Activated naive CD8-positive, alpha-beta T cell treated with anti-CD3 and anti-CD28 coated beads, Interleukin-2, amount 10 ng/mL, durations not matched to agents 7 days and 5 days (primary cell): ENCODE results near the gene GEMIN5. TPM values are rescaled to one million over a fixed set of nuclear protein-coding genes. Genes with fewer than 3 reads are reported as not detected.
"Not testable (repeated sequence)": the region's sequence is repeated elsewhere in the genome, so short reads cannot be mapped to it uniquely, and the experiment has no call there.

Experiments used
- ATAC-seq: fragments of 150-1000 bp; cut with Tn5 transposase; one replicate; pipeline ENCODE4 v1.10.0; 2021; ENCODE audit warnings: low read depth, moderate library complexity
- POLR2A ChIA-PET: fragments of 350-600 bp; sonication (Branson Sonifier 250); formaldehyde crosslinking; loops from one replicate; lab custom pipeline; 2021; ENCODE audit warnings: antibody characterized with exemption; lab: Charles Lee
- DNase-seq: peaks from one replicate; pipeline ENCODE4 v3.0.0; 2021
- H3K27ac Mint-ChIP-seq: one replicate; pipeline ENCODE4 v1.8.0; 2022; ENCODE audit warnings: mild to moderate bottlenecking, mixed read lengths
- H3K27me3 Mint-ChIP-seq: one replicate; pipeline ENCODE4 v1.8.0; 2022; ENCODE audit warnings: mild to moderate bottlenecking, moderate library complexity, mixed read lengths
- H3K36me3 Mint-ChIP-seq: one replicate; pipeline ENCODE4 v1.8.0; 2021; ENCODE audit warnings: mild to moderate bottlenecking, mixed read lengths
- H3K4me1 Mint-ChIP-seq: one replicate; pipeline ENCODE4 v1.8.0; 2021; ENCODE audit warnings: mixed read lengths
- H3K4me3 Mint-ChIP-seq: one replicate; pipeline ENCODE4 v1.8.0; 2022; ENCODE audit warnings: mild to moderate bottlenecking, moderate library complexity, mixed read lengths
- H3K9me3 Mint-ChIP-seq: one replicate; pipeline ENCODE4 v1.8.0; 2021; ENCODE audit warnings: mixed read lengths
- total RNA-seq, 2 experiments: library from RNA; stranded (reverse); gene quantifications; one replicate each; pipeline ENCODE4 v1.2.3, GENCODE V29; 2021

The GEMIN5 gene
- total RNA-seq, 2 experiments from 2014 or later, result 13.8 to 15.7 TPM

DNA sequence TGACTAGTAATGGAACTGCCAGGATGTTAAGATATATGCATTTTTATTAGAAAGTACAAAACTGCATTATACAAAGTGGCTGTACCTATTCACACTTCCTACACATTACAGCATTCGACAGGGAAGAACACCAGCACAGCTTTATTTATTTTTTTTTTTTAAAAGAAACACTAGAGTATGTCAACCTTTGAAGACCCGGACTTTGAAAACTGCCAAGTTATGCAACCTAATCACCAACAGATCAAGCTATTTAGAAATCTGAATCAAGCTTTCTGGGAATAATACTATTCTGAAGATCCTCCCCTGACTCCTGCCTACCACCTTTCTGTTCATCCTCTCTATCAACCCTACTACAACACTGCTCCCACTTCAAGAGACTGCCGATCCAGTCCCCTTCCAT lies 4.5 kb downstream of the GEMIN5 start:
- H3K4me1 Mint-ChIP-seq, result peaks cover 16% of the 10 kb centered on the region
- H3K9me3 Mint-ChIP-seq, result no peaks in the 10 kb centered on the region
- POLR2A ChIA-PET, result interaction anchor here (0.8 kb wide), 1 partner anchor 16 kb away, joined by 3 read pairs; no protein-coding TSS in a partner anchor
- H3K27me3 Mint-ChIP-seq, result no peaks in the 10 kb centered on the region
- DNase-seq (no peak), ATAC-seq (no peak)
- no peak overlapping the region for H3K27ac Mint-ChIP-seq
- H3K4me3 Mint-ChIP-seq, result no peak overlapping the region
- H3K36me3 Mint-ChIP-seq, result peaks cover 21% of the 10 kb centered on the region

DNA sequence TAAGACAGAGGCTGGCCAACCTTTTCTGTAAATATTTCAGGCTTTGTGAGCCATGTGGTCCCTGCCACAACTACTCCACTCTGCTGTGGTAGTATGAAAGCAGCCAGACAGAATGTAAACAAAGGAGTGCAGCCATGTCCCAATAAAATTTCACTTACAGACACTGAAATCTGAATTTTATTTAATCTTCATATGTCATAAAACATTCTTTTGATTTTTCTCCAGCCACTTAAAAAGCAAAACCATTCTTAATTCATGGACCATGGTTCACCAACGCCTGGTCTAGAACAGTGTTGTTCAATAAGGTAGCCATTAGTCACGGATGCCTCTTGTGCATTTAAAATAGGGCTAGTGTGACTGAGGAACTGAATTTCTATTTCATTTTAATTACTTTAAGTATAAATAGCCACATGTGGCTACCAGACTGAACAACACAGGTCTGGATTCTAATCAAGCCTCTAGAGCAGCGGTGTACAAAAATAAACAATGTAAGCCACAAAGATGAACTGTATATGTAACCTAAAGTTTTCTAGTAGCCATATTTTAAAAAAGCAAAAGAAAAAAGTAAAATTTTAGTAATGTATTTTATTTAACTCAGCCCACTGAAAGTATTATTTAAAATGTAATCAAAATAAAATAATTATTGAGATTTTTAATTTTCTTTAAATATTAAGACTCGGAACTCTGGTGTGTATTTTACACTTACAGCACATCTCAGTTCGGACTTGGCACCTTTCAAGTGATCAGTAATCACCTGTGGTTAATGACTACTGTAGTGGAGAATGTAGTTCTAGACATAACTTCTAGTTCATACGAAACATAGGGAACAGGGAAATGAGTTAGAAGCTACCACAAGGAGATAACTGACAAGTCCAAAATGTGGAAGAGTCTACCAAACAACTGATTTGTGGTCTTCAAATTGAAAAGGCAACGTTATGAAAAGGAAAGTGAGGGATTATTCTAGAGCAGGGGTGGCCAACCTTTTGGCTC lies 14.3 kb downstream of the GEMIN5 start:
- no peak for ATAC-seq
- peaks cover 19% of the 10 kb centered on the region for H3K36me3 Mint-ChIP-seq

DNA sequence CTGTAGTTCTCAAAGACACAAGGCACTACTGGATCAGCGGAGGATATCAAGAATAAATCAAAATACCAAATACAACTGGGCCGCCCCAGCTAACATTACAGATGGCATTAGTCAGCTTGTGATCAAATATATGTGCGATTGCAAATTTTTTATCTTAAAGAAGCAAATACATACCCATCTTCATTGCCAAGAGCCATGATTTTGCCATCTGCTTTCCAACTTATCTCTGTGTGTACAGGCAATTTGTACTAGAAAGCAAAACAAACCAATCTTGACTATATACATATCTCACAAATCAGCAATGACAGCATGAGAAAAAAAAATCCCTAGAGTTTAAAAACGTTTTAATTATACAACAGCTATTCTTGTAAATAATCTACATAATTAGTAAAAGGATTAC lies 20.3 kb downstream of the GEMIN5 start:
- Mint-ChIP-seq H3K4me1 (peaks cover 2% of the 10 kb centered on the region), H3K27ac (no peak overlapping the region), H3K4me3 (no peak overlapping the region), H3K9me3 (no peaks in the 10 kb centered on the region), H3K36me3 (peaks cover 16% of the 10 kb centered on the region), H3K27me3 (no peaks in the 10 kb centered on the region)
- ATAC-seq, result no peak
- POLR2A ChIA-PET, result interaction anchor here (1.1 kb wide), 1 partner anchor 16 kb away, joined by 3 read pairs; no protein-coding TSS in a partner anchor
- DNase-seq, result no peak

More for the DNA sequence above, 14.3 kb downstream of the GEMIN5 start:
- POLR2A ChIA-PET, result no interaction called here
- Mint-ChIP-seq H3K9me3 (no peaks in the 10 kb centered on the region), H3K27me3 (no peaks in the 10 kb centered on the region), H3K4me1 (no peaks in the 10 kb centered on the region), H3K4me3 (no peak overlapping the region), H3K27ac (no peak overlapping the region)
- DNase-seq, result no peak

DNA sequence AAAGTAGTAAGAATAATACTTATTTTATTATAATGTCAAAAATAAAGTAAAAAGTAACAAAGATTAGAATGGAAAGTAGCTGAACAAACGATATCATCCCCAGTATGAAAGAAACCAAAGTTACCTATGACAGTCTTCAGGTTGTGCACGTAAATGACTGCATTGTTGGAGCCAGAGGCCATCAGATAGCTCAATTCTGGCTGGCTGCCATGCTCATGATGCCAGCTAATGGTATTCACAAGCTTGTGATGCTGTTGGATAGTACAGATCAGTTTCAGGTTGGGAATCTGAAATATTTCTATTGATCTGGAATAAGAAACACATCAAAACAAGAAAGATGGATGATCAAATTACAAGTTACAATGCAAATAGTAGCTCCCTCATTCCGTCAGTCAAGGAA lies 21.1 kb downstream of the GEMIN5 start:
- no peaks in the 10 kb centered on the region for H3K9me3 Mint-ChIP-seq
- DNase-seq (no peak), ATAC-seq (no peak)
- H3K4me1 Mint-ChIP-seq, result peaks cover 2% of the 10 kb centered on the region
- POLR2A ChIA-PET, result interaction anchor here (0.5 kb wide), 1 partner anchor 283 kb away, joined by 3 read pairs; no protein-coding TSS in a partner anchor
- peaks cover 19% of the 10 kb centered on the region for H3K36me3 Mint-ChIP-seq
- no peaks in the 10 kb centered on the region for H3K27me3 Mint-ChIP-seq
- H3K4me3 Mint-ChIP-seq, result no peak overlapping the region
- no peak overlapping the region for H3K27ac Mint-ChIP-seq

DNA sequence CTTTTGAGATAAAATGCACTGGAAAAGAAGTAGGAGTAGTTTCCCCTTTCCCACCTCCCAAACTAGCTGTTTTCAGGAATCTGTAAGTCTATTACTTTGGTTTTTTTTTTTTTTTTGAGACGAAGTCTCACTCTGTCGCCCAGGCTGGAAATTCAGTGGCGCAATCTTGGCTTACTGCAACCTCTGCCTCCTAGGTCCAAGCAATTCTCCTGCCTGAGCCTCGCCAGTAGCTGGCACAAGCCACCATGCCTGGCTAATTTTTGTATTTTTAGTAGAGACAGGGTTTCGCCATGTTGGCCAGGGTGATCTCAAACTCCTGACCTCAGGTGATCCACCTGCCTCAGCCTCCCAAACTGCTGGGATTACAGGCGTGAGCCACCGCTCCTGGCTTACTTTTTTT lies 32.4 kb downstream of the GEMIN5 start:
- H3K27ac Mint-ChIP-seq, H3K9me3 Mint-ChIP-seq, H3K27me3 Mint-ChIP-seq, DNase-seq, H3K4me3 Mint-ChIP-seq, ATAC-seq, H3K4me1 Mint-ChIP-seq: not testable (repeated sequence)
- H3K36me3 Mint-ChIP-seq, result peaks cover 13% of the 10 kb centered on the region
- POLR2A ChIA-PET, result interaction anchor here (0.7 kb wide), 1 partner anchor 216 kb away, joined by 4 read pairs; no protein-coding TSS in a partner anchor

DNA sequence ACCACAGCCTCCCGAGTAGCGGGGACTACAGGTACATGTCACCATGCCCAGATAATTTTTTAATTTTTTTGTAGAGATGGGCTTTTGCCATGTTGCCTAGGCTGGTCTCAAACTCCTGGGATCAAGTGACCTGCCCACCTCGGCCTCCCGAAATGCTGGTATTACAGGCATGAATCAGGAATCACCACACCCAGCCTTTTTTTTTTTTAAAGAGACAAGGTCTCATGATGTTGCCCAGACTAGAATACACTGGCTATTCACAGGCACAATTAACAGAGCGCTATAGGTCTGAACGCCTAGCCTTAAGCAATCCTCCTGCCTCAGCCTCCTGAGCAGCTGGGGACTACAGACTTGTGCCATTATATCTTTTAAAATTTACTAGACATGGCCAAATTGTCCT lies 36.1 kb downstream of the GEMIN5 start:
- no peak for DNase-seq
- POLR2A ChIA-PET, result no interaction called here

DNA sequence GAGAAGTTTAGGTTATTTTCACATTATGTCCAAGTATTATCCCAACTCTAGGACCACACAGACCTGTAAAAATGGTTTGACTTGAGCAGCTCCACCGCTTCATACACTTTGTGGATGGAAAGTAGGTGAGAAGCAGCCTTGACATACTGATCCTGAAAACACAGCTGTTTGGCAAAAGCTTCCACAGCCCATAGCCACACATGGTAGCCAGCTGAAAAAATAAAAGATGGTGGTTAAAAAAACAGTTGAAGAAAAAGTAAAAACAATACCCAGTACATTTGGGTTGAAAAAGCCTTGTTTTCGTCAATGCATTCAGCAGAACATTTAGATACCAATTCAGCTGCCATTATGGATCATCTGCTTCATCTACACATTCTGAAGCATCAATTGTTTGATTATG lies 36.7 kb downstream of the GEMIN5 start:
- no peak overlapping the region for H3K4me3 Mint-ChIP-seq
- no peaks in the 10 kb centered on the region for H3K9me3 Mint-ChIP-seq
- no peak for DNase-seq
- H3K4me1 Mint-ChIP-seq, result no peaks in the 10 kb centered on the region
- H3K36me3 Mint-ChIP-seq, result peaks cover 15% of the 10 kb centered on the region
- POLR2A ChIA-PET, result no interaction called here
- no peak for ATAC-seq
- H3K27me3 Mint-ChIP-seq, result no peaks in the 10 kb centered on the region
- H3K27ac Mint-ChIP-seq, result no peak overlapping the region

More for the DNA sequence above, 36.1 kb downstream of the GEMIN5 start:
- Mint-ChIP-seq H3K27ac (no peak overlapping the region), H3K36me3 (peaks cover 15% of the 10 kb centered on the region), H3K9me3 (no peaks in the 10 kb centered on the region), H3K27me3 (no peaks in the 10 kb centered on the region), H3K4me1 (no peaks in the 10 kb centered on the region), H3K4me3 (no peak overlapping the region)
- ATAC-seq, result no peak

DNA sequence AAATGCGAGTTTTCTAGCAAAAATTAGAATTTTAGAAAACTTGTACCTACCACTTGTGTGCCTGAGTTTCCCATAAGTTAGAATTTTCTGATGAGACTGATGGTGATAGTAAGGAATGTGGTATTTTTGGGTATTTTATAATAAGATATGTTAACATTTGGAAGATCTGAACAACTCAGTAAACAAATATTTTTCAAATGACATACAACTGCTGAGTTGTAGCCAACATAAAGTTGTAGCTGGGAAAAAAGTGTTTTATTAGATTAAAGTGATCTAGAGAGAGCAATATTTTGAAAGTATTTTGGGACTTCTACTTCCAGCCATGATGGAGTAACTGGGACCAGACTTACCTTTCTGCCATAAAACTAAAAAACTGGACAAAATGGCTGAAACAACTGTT lies 37.9 kb downstream of the GEMIN5 start:
- no peak for ATAC-seq
- no peaks in the 10 kb centered on the region for H3K4me1 Mint-ChIP-seq
- POLR2A ChIA-PET, result no interaction called here

DNA sequence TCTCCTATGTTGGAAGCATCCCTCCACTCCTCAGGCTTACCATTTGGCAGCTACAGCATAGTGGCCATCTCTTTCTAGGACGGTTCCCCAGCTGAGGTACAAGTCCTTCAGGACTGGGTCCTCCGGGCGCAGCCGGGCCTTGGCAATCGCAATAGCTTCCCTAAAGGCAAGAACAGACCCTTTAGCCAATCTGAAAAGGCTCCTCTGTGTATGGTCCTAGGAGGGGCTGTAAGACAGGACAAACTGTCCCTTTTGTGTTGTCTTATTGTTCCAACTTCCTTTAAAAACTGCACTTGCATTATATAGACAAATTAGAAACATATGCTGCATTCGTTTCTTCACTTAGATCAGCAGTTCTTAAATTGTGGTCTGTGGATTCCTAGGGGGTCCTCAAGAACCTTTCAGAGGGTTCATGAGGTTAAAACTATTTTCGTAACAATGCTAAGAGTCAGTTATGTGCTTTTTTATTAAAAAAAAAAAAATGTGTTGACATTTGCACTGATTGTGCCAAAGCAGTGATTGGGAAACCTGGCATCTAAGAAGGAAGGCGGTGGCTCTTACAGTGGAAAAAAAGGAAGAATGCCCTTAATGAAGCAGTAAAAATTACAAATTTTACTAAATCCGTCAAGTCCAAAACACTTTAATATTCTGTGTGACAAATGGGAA lies 38.7 kb downstream of the GEMIN5 start:
- Mint-ChIP-seq H3K4me3 (no peak overlapping the region), H3K4me1 (no peaks in the 10 kb centered on the region), H3K27me3 (no peaks in the 10 kb centered on the region), H3K9me3 (no peaks in the 10 kb centered on the region), H3K27ac (no peak overlapping the region), H3K36me3 (peaks cover 17% of the 10 kb centered on the region)
- ATAC-seq (no peak), DNase-seq (no peak)
- POLR2A ChIA-PET, result no interaction called here

More for the DNA sequence above, 37.9 kb downstream of the GEMIN5 start:
- Mint-ChIP-seq H3K4me3 (no peak overlapping the region), H3K36me3 (peaks cover 17% of the 10 kb centered on the region), H3K27me3 (no peaks in the 10 kb centered on the region), H3K9me3 (no peaks in the 10 kb centered on the region), H3K27ac (no peak overlapping the region)
- DNase-seq, result no peak

DNA sequence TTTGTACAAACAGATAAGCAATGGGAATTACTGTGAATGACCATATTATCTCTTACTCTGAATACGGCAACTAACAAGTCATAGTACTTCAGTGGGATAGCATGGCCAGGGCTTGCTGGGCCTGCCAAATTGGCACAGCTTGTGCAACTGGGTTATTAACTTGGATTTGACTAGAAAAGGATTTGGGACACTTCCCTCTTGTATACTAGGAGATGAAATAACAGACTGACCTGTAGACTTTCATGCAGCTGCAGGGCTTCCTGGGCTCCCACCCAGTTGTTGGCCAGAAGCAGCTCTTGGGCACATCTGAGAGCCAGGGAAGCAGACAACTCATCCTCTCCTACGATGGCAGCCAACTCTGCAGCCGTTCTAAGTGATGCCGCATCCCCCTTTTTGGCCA lies 39.8 kb downstream of the GEMIN5 start:
- ATAC-seq, result no peak
- no peaks in the 10 kb centered on the region for H3K27me3 Mint-ChIP-seq
- POLR2A ChIA-PET, result no interaction called here
- H3K9me3 Mint-ChIP-seq, result no peaks in the 10 kb centered on the region
- no peak overlapping the region for H3K27ac Mint-ChIP-seq
- H3K4me3 Mint-ChIP-seq, result no peak overlapping the region
- peaks cover 20% of the 10 kb centered on the region for H3K36me3 Mint-ChIP-seq
- H3K4me1 Mint-ChIP-seq, result no peaks in the 10 kb centered on the region
- no peak for DNase-seq

DNA sequence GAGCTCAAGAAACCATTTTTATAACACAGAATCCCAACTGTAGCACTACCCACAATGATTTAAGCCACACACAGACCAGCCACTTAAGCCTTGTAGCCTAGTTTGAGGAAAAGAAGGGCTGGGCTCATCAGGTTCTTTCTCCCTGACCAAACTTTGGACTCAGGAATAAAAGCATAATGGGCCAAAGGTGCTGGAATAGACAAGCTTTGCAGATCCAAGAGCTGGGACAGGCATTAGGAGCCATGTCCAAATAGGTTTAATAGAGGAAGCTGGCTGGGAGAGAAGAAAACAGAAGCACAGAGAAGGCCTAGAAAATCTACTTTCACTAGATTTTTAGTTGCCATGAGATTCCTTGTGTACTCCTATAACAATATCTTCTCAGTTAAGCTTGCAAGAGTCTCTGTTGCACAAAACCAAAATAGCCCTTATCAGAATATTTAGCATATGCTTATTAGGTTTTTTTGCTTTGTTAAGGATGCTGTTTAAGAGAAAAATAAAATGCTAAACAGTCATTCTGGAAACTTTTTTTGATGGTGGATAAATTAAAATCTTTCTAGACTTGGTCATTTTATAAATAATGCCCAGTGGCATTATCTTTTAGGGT lies 41.3 kb downstream of the GEMIN5 start:
- Mint-ChIP-seq H3K4me3 (no peak overlapping the region), H3K27ac (no peak overlapping the region), H3K36me3 (peaks cover 21% of the 10 kb centered on the region), H3K9me3 (no peaks in the 10 kb centered on the region), H3K27me3 (no peaks in the 10 kb centered on the region), H3K4me1 (peaks cover 1% of the 10 kb centered on the region)
- POLR2A ChIA-PET, result no interaction called here
- no peak for ATAC-seq
- DNase-seq, result no peak

DNA sequence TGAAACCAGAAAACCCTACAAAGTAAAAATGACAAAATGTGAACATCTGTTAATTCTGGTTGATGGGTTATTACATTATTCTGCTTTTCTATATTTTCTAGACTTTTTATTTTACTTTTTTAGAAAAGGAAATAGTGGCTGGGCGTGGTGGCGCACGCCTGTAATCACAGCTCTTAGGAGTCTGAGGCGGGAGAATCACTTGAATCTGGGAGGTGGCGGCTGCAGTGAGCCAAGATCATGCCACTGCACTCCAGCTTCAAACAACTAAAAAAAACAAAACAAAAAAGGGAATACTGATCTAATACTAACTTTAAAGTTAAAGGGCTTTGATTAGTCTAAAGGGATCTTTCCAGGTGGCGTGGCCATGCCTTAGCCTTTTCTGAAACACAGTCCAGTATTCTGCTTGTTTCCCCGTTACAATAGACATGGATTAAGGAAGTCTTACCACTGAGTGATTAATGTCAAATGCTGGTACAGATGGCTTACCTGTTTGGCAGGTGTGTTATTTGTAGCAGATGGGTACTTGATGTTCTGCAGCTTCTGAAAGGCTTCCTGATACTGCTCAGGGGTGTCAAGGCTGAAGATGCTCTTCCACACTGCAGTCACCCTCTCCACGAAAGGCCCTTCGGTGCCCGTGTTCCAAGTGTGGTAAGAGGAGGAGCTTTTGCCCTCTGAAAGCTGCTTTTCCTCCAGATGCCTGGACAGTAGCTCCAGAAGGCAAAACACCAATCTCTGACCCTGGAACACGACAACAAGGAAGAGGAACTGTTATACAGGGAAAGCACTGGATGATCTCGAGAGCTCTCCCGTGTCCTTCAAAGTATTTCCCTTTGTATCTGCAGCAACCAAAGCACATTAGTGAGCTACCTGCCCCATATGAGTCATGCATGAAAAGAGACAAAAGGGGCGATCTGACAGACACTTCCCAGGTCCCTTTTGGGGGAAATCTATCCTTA lies 42.1 kb downstream of the GEMIN5 start:
- Mint-ChIP-seq H3K36me3 (peaks cover 26% of the 10 kb centered on the region), H3K27me3 (no peaks in the 10 kb centered on the region), H3K4me3 (no peak overlapping the region), H3K4me1 (peaks cover 1% of the 10 kb centered on the region), H3K9me3 (no peaks in the 10 kb centered on the region), H3K27ac (no peak overlapping the region)
- ATAC-seq, result no peak
- DNase-seq, result no peak
- POLR2A ChIA-PET, result no interaction called here
